Breast epithelium (tissue), 4 donors: ENCODE results near the gene CHL1. TPM values are rescaled to one million over a fixed set of nuclear protein-coding genes. Genes with fewer than 3 reads are reported as not detected.
"Not testable (repeated sequence)": the region's sequence is repeated elsewhere in the genome, so short reads cannot be mapped to it uniquely, and the experiment has no call there.

ENCODE experiments used
- DNase-seq, 2 donors: peaks; one replicate each; pipeline ENCODE4 v3.0.0-alpha.2; 2019; ENCODE audit warnings: low spot score in 2 of 2
- H3K27ac ChIP-seq, 2 donors: fragments of 200-600 bp; sonication (generic) in 1 of 2; one replicate each; pipeline ENCODE4 v1.5.1; 2016 to 2019; ENCODE audit warnings: mild to moderate bottlenecking in 1 of 2
- H3K27me3 ChIP-seq, 2 donors: fragments of 200-600 bp; sonication (generic) in 1 of 2; one replicate each; pipeline versions ENCODE4 v1.5.1 to v1.6.0; 2017 to 2019; ENCODE audit warnings: control low read depth in 1 of 2, mild to moderate bottlenecking in 1 of 2
- H3K36me3 ChIP-seq: fragments of 200-600 bp; one replicate; pipeline ENCODE4 v1.5.1; 2019
- H3K4me1 ChIP-seq, 2 donors: fragments of 200-600 bp; sonication (generic); one replicate each; pipeline ENCODE4 v1.5.1; 2016 to 2019; ENCODE audit warnings: control low read depth in 1 of 2
- H3K4me3 ChIP-seq, 3 donors: fragments of 200-600 bp; sonication (generic); 1 replicate in 2 of 3; 2 replicates in 1 of 3; pipeline ENCODE4 v1.5.1; 2016 to 2019; ENCODE audit warnings: mild to moderate bottlenecking in 3 of 3, moderate library complexity in 2 of 3
- H3K9me3 ChIP-seq, 2 donors: fragments of 200-600 bp; sonication (generic) in 1 of 2; one replicate each; pipeline ENCODE4 v1.5.1; 2016 to 2019; ENCODE audit warnings: control low read depth in 1 of 2
- POLR2A ChIP-seq: fragments of 450-650 bp; IDR thresholded peaks from one replicate; pipeline ENCODE4 v1.6.1; 2016; ENCODE audit warnings: antibody characterized with exemption, mild to moderate bottlenecking, moderate library complexity
- POLR2AphosphoS5 ChIP-seq, 3 donors: sonication (generic); formaldehyde crosslinking; IDR thresholded peaks; one replicate each; pipeline ENCODE4 v1.6.1; 2017; ENCODE audit warnings: antibody characterized with exemption in 3 of 3
- intact Hi-C: fragments of 100-400 bp; cut with DNase I; formaldehyde crosslinking; loops from one replicate; pipeline ENCODE4 v1.15.1; 2023; ENCODE audit warnings: low total_unique reads
- total RNA-seq, 3 donors: library from RNA; depleted of rRNA; stranded (reverse); fragments of >200 nt; gene quantifications; one replicate each; pipeline ENCODE4 v1.1.0, GENCODE V29; 2016
- TF ChIP-seq, protein P1 (sequence below), 3 donors: fragments of 450-650 bp; IDR thresholded peaks; one replicate each; pipeline ENCODE4 v1.5.1; 2016 to 2017; ENCODE audit warnings: antibody characterized with exemption in 3 of 3, mild to moderate bottlenecking in 3 of 3, moderate library complexity in 3 of 3

CHL1 gene
- total RNA-seq, 3 donors from 2014 or later: 34.8 to 49.8 (median 40.3) TPM

DNA sequence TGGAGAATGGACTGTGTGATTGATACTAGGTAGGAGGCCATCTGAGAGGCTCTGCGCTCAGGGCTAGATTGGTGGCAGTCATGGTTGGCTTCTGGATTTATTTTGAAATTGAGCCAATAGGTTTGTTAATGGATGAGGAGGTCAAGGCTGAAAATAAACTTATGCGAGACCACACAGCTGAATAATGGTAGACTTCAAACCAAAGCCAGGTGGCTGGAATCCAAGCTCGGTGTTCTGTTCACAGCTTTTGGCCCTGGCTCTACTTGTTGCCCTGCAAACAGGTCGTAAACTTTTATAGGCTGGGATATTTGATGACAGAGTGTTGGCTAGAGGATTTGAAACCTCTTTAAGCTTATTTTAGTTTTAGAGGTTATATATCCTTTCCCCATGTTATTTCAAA, 160.4 kb downstream of the CHL1 start:
- Histone ChIP-seq H3K27me3 (no peaks in the 10 kb centered on the region), H3K4me1 (no peaks in the 10 kb centered on the region), H3K27ac (no peak overlapping the region), H3K4me3 (no peak overlapping the region), H3K36me3 (no peaks in the 10 kb centered on the region), H3K9me3 (no peaks in the 10 kb centered on the region)
- intact Hi-C loops: no loop called here
- TF ChIP-seq, protein P1, sequence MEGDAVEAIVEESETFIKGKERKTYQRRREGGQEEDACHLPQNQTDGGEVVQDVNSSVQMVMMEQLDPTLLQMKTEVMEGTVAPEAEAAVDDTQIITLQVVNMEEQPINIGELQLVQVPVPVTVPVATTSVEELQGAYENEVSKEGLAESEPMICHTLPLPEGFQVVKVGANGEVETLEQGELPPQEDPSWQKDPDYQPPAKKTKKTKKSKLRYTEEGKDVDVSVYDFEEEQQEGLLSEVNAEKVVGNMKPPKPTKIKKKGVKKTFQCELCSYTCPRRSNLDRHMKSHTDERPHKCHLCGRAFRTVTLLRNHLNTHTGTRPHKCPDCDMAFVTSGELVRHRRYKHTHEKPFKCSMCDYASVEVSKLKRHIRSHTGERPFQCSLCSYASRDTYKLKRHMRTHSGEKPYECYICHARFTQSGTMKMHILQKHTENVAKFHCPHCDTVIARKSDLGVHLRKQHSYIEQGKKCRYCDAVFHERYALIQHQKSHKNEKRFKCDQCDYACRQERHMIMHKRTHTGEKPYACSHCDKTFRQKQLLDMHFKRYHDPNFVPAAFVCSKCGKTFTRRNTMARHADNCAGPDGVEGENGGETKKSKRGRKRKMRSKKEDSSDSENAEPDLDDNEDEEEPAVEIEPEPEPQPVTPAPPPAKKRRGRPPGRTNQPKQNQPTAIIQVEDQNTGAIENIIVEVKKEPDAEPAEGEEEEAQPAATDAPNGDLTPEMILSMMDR (IDR thresholded peaks at IDR 0.05): no peak
- no peak for DNase-seq

DNA sequence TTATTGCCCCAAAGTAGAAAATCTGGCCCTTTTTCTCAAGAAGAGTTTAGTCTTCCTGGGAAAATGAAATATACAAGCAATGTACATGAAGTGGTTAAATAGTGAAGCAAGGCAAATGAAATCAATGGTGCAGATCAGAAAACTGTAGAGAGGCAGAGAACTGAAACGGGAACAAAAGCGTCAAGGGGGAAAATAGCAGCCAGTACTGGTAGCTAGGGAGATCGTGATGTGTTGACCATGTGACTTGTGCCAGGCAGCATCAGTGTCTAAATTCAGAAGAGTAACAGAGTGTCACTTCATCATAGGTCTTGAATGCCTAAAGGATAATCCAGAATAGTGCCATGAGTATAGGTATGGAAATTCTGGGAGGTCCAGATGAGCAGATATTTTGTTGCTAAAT, 163.1 kb downstream of the CHL1 start:
- Histone ChIP-seq H3K4me1 (no peaks in the 10 kb centered on the region), H3K36me3 (no peaks in the 10 kb centered on the region), H3K27ac (no peak overlapping the region), H3K9me3 (no peaks in the 10 kb centered on the region), H3K27me3 (no peaks in the 10 kb centered on the region), H3K4me3 (no peak overlapping the region)
- TF ChIP-seq POLR2AphosphoS5 (IDR thresholded peaks at IDR 0.05): no peak
- TF ChIP-seq, protein P1 (IDR thresholded peaks at IDR 0.05): no peak
- TF ChIP-seq POLR2A: no peak
- intact Hi-C loops: no loop called here
- no peak for DNase-seq

- H3K36me3 ChIP-seq: no peaks in the 10 kb centered on the region
- no peaks in the 10 kb centered on the region for H3K4me1 ChIP-seq
- H3K9me3 ChIP-seq: peaks cover 0 to 3% of the 10 kb centered on the region in 2 donors
- H3K27me3 ChIP-seq: no peaks in the 10 kb centered on the region
- no peak overlapping the region for H3K4me3 ChIP-seq
- no peak overlapping the region for H3K27ac ChIP-seq
- TF ChIP-seq, protein P1 (IDR thresholded peaks at IDR 0.05): no peak
- TF ChIP-seq POLR2AphosphoS5 (IDR thresholded peaks at IDR 0.05) (no peak), POLR2A (no peak)
- no peak for DNase-seq
- intact Hi-C loops: no loop called here
Observed at GRCh38 chr3:362681-363338, 166.2 kb downstream of the CHL1 start.

DNA sequence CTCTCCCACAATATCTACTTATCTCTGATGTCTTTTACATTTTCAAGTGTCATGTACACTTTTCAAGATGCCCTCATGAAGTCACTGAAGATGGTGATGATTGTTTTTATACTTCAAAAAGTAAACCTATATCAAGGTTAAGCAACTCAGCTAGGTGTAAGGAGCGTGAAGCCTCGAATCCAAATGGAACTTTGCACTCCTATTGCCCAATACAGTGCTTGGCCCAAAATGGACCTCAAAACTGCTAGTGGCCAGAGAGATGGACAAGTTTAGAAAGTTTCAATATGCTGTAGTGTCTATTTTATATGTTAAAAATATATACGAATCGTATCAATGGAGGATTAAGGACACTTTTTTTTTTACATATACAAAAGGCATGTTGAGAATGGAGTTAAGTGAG, 167.7 kb downstream of the CHL1 start:
- no peak overlapping the region for H3K4me3 ChIP-seq
- DNase-seq: no peak
- intact Hi-C loops: no loop called here
- H3K27me3 ChIP-seq: no peaks in the 10 kb centered on the region
- no peaks in the 10 kb centered on the region for H3K4me1 ChIP-seq
- no peaks in the 10 kb centered on the region for H3K36me3 ChIP-seq
- H3K27ac ChIP-seq: no peak overlapping the region
- peaks cover 0 to 6% of the 10 kb centered on the region in 2 donors for H3K9me3 ChIP-seq
- TF ChIP-seq POLR2A (no peak), POLR2AphosphoS5 (IDR thresholded peaks at IDR 0.05) (no peak)
- TF ChIP-seq, protein P1 (IDR thresholded peaks at IDR 0.05): no peak

GRCh38 chr3:365268-365667, 168.7 kb downstream of the CHL1 start:
- intact Hi-C loops: no loop called here
- Histone ChIP-seq H3K36me3 (no peaks in the 10 kb centered on the region), H3K4me1 (no peaks in the 10 kb centered on the region), H3K27ac (no peak overlapping the region), H3K4me3 (no peak overlapping the region), H3K9me3 (peaks cover 0 to 6% of the 10 kb centered on the region in 2 donors), H3K27me3 (no peaks in the 10 kb centered on the region)
- TF ChIP-seq, protein P1 (IDR thresholded peaks at IDR 0.05): no peak
- TF ChIP-seq POLR2A (no peak), POLR2AphosphoS5 (IDR thresholded peaks at IDR 0.05) (no peak)
- DNase-seq: no peak

- intact Hi-C loops, DNase-seq, H3K36me3 ChIP-seq, H3K27me3 ChIP-seq, H3K9me3 ChIP-seq, H3K27ac ChIP-seq, H3K4me1 ChIP-seq, H3K4me3 ChIP-seq: not testable (repeated sequence)
Observed at GRCh38 chr3:366253-366652, 169.7 kb downstream of the CHL1 start.
